Kasumi-1 (cell line): ENCODE measurements around the gene CCDC12.

ENCODE experiments used
- DNase-seq, 2 experiments: peaks; one replicate each; lab custom pipeline; 2025; lab: John Stamatoyannopoulos, UW

Gene CCDC12

DNA sequence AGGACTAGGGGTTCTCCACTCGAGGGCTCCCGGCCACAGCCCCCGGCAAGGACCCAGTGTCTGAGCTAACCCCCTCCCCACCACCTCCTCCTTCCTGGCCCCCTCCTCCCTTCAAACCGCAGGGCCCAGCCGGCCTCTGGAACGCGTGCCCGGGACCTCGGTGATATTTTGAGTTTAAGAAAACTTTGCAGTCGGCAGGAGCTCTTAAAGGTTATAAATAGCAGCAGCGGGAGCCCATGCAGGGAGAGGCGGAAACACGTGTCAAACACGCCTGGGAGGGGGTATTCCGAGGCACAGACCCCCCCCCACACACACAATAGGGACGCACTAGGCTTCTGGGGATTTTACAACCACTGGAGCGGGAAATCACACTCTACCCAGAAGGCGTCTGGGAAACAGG, 102.1 kb downstream of the CCDC12 start:
- no peak for DNase-seq

DNA sequence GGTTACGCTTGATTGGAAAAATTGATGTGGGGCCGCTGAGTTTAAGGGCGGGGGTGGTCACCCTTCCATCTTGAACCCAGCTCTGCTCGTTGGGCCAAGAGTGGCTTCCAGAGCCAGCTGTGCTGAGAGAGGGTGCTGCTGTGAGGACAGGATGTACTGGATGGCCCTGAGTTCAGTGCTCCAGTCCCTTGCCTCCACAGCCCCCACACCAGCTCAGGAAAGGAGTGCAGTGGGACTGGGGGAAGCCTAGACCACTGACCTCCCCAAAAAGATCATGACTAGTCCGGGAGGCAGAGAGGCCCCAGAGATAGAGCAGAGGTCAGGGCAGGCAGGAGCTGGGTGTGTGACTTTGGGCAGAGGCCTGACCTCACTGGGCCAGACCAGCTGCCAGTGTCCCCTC, 103.0 kb downstream of the CCDC12 start:
- DNase-seq = no peak
